Jurkat, Clone E6-1 (cell line): ENCODE data around the gene RAB35.
"Not testable (repeated sequence)": the region's sequence is repeated elsewhere in the genome, so short reads cannot be mapped to it uniquely, and the experiment has no call there.

ENCODE experiments used
- DNase-seq: peaks from one replicate; pipeline ENCODE4 v3.0.0-alpha.2; 2011; ENCODE audit warnings: low read depth, low spot score
- H3K4me3 ChIP-seq: 2 replicates; pipeline ENCODE4 v1.5.1; 2011; ENCODE audit warnings: mild to moderate bottlenecking, low read length, control low read depth, moderate library complexity

RAB35 gene

GRCh38 chr12:120069278-120069677 lies 47.3 kb downstream of the RAB35 start:
- DNase-seq: no peak
- no peak overlapping the region for H3K4me3 ChIP-seq

- H3K4me3 ChIP-seq: no peak overlapping the region
- no peak for DNase-seq
These were observed 48.7 kb downstream of the RAB35 start for GRCh38 chr12:120067901-120068300.

GRCh38 chr12:120067084-120067869 lies 49.3 kb downstream of the RAB35 start:
- no peak for DNase-seq

GRCh38 chr12:120066341-120066740 lies 50.2 kb downstream of the RAB35 start:
- no peak overlapping the region for H3K4me3 ChIP-seq
- DNase-seq: no peak

More at GRCh38 chr12:120067084-120067869, 49.3 kb downstream of the RAB35 start:
- no peak overlapping the region for H3K4me3 ChIP-seq

GRCh38 chr12:120065472-120065871 lies 51.1 kb downstream of the RAB35 start:
- DNase-seq: no peak
- H3K4me3 ChIP-seq: no peak overlapping the region

- H3K4me3 ChIP-seq: no peak overlapping the region
- DNase-seq: no peak
These were observed 52.3 kb downstream of the RAB35 start for GRCh38 chr12:120064054-120064940.

- H3K4me3 ChIP-seq: no peak overlapping the region
- DNase-seq: no peak
These were observed 53.5 kb downstream of the RAB35 start for GRCh38 chr12:120062976-120063579.

- no peak overlapping the region for H3K4me3 ChIP-seq
- no peak for DNase-seq
These were observed 54.9 kb downstream of the RAB35 start for GRCh38 chr12:120061575-120062214.

GRCh38 chr12:120060717-120061116 lies 55.8 kb downstream of the RAB35 start:
- no peak for DNase-seq
- no peak overlapping the region for H3K4me3 ChIP-seq

GRCh38 chr12:120060196-120060595 lies 56.4 kb downstream of the RAB35 start:
- no peak for DNase-seq
- H3K4me3 ChIP-seq: no peak overlapping the region

GRCh38 chr12:120056739-120057138 lies 59.8 kb downstream of the RAB35 start:
- H3K4me3 ChIP-seq: no peak overlapping the region
- DNase-seq: no peak

GRCh38 chr12:120055231-120056000 lies 61.1 kb downstream of the RAB35 start:
- DNase-seq: no peak
- H3K4me3 ChIP-seq: no peak overlapping the region

GRCh38 chr12:120054293-120054692 lies 62.3 kb downstream of the RAB35 start:
- no peak for DNase-seq
- H3K4me3 ChIP-seq: no peak overlapping the region

- DNase-seq: no peak
- no peak overlapping the region for H3K4me3 ChIP-seq
These were observed 65.0 kb downstream of the RAB35 start for GRCh38 chr12:120051535-120051934.

GRCh38 chr12:120049426-120049825 lies 67.1 kb downstream of the RAB35 start:
- DNase-seq: no peak
- no peak overlapping the region for H3K4me3 ChIP-seq

- H3K4me3 ChIP-seq: no peak overlapping the region
- no peak for DNase-seq
These were observed 68.3 kb downstream of the RAB35 start for GRCh38 chr12:120048263-120048662.

- DNase-seq: no peak
- no peak overlapping the region for H3K4me3 ChIP-seq
These were observed 69.5 kb downstream of the RAB35 start for GRCh38 chr12:120047072-120047471.

- not testable (repeated sequence) for H3K4me3 ChIP-seq
These were observed 71.2 kb downstream of the RAB35 start for GRCh38 chr12:120045367-120045766.

More at GRCh38 chr12:120045367-120045766, 71.2 kb downstream of the RAB35 start:
- DNase-seq: not testable (repeated sequence)
